AG09319 (cell line): Measurements from ENCODE around the gene MLH1.
"Not testable (repeated sequence)": the region's sequence is repeated elsewhere in the genome, so short reads cannot be mapped to it uniquely, and the experiment has no call there.

ENCODE experiments used
- DNase-seq: peaks from one replicate; pipeline ENCODE4 v3.0.0-alpha.2; 2010; ENCODE audit warnings: low read depth; ENCODE audit errors: extremely low read depth
- TF ChIP-seq, protein P1 (sequence below): IDR thresholded peaks from 2 replicates; pipeline ENCODE4 v1.5.1; 2011; ENCODE audit warnings: low read depth, mild to moderate bottlenecking, inconsistent platforms, low read length, moderate library complexity

Gene MLH1

DNA sequence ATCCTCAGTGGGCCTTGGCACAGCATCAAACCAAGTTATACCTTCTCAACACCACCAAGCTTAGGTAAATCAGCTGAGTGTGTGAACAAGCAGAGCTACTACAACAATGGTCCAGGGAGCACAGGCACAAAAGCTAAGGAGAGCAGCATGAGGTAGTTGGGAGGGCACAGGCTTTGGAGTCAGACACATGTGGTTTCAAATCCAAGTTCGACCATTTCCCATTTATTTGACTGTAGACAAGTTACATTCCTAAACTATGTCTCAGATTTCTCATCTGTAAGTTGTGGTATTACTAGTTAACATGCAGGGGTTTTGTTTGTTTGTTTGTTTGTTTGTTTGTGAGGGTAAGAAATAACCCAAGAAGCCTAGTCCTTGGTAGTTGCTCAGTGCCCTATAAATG is 46.9 kb downstream of the MLH1 start:
- no peak for DNase-seq
- TF ChIP-seq, protein P1, sequence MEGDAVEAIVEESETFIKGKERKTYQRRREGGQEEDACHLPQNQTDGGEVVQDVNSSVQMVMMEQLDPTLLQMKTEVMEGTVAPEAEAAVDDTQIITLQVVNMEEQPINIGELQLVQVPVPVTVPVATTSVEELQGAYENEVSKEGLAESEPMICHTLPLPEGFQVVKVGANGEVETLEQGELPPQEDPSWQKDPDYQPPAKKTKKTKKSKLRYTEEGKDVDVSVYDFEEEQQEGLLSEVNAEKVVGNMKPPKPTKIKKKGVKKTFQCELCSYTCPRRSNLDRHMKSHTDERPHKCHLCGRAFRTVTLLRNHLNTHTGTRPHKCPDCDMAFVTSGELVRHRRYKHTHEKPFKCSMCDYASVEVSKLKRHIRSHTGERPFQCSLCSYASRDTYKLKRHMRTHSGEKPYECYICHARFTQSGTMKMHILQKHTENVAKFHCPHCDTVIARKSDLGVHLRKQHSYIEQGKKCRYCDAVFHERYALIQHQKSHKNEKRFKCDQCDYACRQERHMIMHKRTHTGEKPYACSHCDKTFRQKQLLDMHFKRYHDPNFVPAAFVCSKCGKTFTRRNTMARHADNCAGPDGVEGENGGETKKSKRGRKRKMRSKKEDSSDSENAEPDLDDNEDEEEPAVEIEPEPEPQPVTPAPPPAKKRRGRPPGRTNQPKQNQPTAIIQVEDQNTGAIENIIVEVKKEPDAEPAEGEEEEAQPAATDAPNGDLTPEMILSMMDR: no peak

DNA sequence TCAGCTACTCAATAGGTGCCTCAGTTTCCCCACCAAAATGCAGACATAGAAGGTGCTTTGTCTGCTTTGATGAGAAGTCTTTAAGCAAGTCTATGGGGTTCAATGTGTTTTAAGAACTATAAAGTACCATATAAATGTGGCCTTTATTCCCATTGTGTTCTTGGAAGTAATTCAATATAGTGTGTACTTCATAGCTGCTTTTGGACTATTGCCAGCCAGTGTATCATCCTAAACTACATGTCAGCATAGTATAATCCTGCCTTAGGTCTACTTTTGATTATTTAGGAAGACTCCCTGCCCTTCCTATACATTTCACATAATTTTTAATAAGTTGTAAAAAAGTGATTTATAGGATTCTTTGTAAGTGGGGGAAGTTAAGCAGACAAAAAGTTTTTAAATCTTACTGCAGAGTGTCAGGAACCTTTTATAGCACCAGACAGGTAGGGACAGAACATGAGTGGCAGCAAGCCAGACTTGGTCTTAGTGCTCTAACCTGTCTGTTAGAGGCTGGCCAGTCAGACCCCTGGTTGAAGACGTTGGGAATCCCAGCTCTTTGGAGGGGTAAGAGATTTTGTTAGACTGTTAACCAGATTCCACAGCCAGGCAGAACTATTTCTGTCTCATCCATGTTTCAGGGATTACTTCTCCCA is 48.4 kb downstream of the MLH1 start:
- TF ChIP-seq, protein P1: no peak
- no peak for DNase-seq

DNA sequence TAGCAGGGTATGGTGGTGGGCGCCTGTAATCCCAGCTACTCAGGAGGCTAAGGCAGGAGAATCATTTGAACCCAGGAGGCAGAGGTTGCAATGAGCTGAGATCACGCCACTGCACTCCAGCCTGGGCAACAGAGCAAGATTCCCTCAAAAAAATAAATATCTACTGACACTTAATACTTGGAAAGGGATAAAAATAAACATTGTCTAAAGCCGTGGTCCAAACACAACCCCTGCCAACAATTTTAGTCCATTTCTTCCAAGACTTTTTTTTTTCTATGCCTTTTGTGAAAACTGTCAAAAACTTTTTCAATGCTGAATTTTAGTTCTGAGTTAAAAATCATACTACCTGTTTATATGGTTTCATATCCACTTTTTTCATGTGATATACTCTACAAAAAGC is 49.4 kb downstream of the MLH1 start:
- not testable (repeated sequence) for DNase-seq

DNA sequence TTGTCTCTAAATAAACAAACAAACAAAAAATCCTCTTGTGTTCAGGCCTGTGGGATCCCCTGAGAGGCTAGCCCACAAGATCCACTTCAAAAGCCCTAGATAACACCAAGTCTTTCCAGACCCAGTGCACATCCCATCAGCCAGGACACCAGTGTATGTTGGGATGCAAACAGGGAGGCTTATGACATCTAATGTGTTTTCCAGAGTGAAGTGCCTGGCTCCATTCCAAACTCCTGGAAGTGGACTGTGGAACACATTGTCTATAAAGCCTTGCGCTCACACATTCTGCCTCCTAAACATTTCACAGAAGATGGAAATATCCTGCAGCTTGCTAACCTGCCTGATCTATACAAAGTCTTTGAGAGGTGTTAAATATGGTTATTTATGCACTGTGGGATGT is 57.0 kb downstream of the MLH1 start:
- TF ChIP-seq, protein P1: no peak
- DNase-seq: no peak

DNA sequence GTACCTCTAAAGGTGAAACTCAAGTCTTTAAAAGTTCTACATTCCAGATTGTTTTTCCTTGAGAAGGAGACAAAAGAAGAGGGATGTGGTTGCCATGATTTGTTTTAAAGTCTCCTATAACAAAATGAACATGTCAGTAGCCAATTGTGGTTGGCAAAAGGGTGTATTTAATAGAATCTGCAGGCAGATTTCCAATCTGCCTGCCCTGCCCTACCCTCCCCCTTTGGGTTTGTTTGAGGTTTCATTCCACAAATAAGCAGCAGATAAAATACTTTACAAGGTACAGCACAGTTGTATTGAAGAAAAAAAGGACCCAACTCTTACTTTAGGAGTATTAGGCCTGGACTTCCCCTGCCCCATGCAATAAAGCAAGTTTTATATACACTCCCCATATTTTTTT is 59.5 kb downstream of the MLH1 start:
- TF ChIP-seq, protein P1: no peak
- DNase-seq: no peak

DNA sequence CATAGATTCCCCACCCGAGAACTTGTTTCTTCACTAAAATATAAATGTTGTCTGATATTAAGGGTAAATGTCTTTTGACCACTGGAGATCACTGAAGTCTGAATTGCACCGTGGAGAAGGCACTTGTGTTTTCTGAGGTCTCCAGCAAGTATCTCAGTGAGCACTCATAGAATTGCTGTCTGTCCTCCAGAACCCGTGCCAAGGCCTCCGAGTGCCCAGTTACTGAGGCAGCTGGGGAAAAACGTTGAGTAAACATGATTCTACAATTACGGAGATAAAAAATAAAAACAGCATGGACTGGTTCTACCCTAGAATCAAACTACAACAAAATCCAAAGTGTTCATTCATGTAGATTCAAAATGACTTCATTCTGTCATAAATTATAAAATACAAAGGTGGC is 60.0 kb downstream of the MLH1 start:
- no peak for DNase-seq
- TF ChIP-seq, protein P1: no peak

DNA sequence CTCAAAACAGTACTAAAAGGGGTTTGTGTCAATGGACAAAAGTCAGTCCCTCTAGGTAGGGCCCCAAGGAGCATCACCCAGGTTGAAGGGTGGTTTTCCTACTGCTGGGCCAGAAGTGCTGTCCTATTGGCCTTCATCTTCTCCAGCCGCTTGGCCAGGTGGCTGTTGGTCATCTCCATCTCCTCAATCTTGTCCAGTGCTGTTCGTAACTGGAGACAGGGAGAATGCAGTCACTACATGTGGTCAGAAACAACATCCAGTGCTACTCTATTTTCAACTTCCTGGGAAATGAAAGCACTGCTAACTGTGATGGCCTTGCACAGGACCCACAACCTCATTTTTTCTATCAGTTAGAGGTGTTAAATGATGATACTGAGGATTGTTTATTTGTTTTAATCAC is 60.4 kb downstream of the MLH1 start:
- TF ChIP-seq, protein P1: no peak
- no peak for DNase-seq

DNA sequence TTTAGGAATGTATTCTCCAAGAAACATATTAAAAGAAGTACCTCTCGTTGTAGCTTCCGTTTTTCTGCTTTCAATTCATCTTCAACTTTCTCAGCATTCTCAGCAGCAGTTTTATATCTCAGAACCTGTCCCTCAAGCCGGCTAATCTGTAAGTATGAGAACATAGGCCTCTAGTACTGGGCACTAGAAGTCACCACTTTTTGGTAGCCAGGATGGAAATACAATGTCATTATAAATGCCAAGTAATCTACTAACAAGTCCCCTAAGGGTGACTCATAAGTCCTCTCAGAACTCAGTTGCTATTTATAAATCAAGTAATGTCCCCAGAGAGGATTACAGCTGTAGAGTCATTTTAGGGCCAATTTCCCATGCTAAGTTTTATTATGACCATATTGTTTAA is 61.1 kb downstream of the MLH1 start:
- no peak for DNase-seq
- TF ChIP-seq, protein P1: no peak

DNA sequence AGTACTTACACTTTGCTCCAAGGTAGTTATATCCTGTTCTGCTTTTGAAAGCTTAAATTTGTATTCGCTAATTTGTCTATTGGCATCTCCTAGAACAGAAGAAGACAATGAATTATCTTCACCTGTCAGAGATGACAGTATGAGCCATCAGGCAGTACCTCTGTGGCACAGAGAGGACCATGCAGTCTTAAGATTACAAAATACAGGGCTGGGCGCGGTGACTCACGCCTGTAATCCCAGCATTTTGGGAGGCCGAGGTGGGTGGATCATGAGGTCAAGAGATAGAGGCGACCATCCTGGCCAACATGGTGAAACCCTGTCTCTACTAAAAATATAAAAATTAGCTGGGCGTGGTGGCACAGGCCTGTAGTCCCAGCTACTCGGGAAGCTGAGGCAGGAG is 61.8 kb downstream of the MLH1 start:
- DNase-seq: not testable (repeated sequence)
